Transverse colon (tissue), 4 donors: ENCODE data around the gene FOLR3.
"Not testable (repeated sequence)": the region's sequence is repeated elsewhere in the genome, so short reads cannot be mapped to it uniquely, and the experiment has no call there.

Experiments used
- EP300 ChIP-seq: sonication (generic); formaldehyde crosslinking; IDR thresholded peaks from one replicate; pipeline ENCODE4 v1.6.1; 2017; ENCODE audit warnings: antibody characterized with exemption, low read depth
- POLR2AphosphoS5 ChIP-seq, 3 donors: sonication (generic); formaldehyde crosslinking; IDR thresholded peaks; one replicate each; pipeline ENCODE4 v1.6.1; 2016; ENCODE audit warnings: antibody characterized with exemption in 3 of 3
- TF ChIP-seq, protein P1 (sequence below), 5 experiments: fragments of 200-600 bp in 3 of 5; fragments of 450-650 bp in 2 of 5; sonication (generic) in 3 of 5; IDR thresholded peaks; 1 replicate in 2 of 5; 2 replicates in 3 of 5; pipeline ENCODE4 v1.5.1; 2016 to 2017; ENCODE audit warnings: antibody characterized with exemption in 5 of 5, inconsistent platforms in 3 of 5, mild to moderate bottlenecking in 2 of 5, moderate library complexity in 1 of 5

DNA sequence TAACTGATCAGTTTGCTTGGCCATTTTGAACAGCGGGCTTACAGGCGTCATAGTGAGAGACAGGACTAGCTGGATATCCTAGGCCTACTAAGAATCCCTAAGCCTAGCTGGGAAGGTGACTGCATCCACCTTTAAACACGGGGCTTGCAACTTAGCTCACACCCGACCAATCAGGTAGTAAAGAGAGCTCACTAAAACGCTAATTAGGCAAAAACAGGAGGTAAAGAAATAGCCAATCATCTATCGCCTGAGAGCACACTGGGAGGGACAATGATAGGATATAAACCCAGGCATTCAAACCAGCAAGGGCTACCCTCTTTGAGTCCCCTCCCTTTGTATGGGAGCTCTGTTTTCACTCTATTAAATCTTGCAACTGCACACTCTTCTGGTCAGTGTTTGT is 18.3 kb downstream of the FOLR3 start:
- TF ChIP-seq, protein P1, sequence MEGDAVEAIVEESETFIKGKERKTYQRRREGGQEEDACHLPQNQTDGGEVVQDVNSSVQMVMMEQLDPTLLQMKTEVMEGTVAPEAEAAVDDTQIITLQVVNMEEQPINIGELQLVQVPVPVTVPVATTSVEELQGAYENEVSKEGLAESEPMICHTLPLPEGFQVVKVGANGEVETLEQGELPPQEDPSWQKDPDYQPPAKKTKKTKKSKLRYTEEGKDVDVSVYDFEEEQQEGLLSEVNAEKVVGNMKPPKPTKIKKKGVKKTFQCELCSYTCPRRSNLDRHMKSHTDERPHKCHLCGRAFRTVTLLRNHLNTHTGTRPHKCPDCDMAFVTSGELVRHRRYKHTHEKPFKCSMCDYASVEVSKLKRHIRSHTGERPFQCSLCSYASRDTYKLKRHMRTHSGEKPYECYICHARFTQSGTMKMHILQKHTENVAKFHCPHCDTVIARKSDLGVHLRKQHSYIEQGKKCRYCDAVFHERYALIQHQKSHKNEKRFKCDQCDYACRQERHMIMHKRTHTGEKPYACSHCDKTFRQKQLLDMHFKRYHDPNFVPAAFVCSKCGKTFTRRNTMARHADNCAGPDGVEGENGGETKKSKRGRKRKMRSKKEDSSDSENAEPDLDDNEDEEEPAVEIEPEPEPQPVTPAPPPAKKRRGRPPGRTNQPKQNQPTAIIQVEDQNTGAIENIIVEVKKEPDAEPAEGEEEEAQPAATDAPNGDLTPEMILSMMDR (IDR thresholded peaks at IDR 0.05), result not testable (repeated sequence)
- not testable (repeated sequence) for TF ChIP-seq EP300; POLR2AphosphoS5 (IDR thresholded peaks at IDR 0.05)
